NCI-H1105 treated with DMSO at 0.1 percent for 48 hours (cell line): ENCODE measurements around the gene FXYD4.
"Not testable (repeated sequence)": the region's sequence is repeated elsewhere in the genome, so short reads cannot be mapped to it uniquely, and the experiment has no call there.

Experiments used
- DNase-seq: peaks from one replicate; lab custom pipeline; 2025; lab: John Stamatoyannopoulos, UW

The FXYD4 gene

GRCh38 chr10:43419997-43420368, 48.5 kb downstream of the FXYD4 start:
- DNase-seq, result no peak

- peak; percentile 40 for DNase-seq
These were observed 49.1 kb downstream of the FXYD4 start for GRCh38 chr10:43420369-43421200.

GRCh38 chr10:43421201-43421507, 49.7 kb downstream of the FXYD4 start:
- DNase-seq, result no peak

GRCh38 chr10:43421519-43421918, 50.1 kb downstream of the FXYD4 start:
- DNase-seq, result no peak

- not testable (repeated sequence) for DNase-seq
These were observed 50.5 kb downstream of the FXYD4 start for GRCh38 chr10:43421944-43422343.

GRCh38 chr10:43424416-43424815, 53.0 kb downstream of the FXYD4 start:
- DNase-seq, result no peak
